Peyer's patch (tissue), 4 donors: ENCODE results near the gene RAB31.

Experiments used
- POLR2A ChIP-seq, 2 donors: fragments of 450-650 bp; IDR thresholded peaks; one replicate each; pipeline ENCODE4 v1.5.1; 2017; ENCODE audit warnings: antibody characterized with exemption in 2 of 2, mild to moderate bottlenecking in 2 of 2, moderate library complexity in 2 of 2
- TF ChIP-seq, protein P1 (sequence below), 6 experiments: fragments of 450-650 bp in 4 of 6; fragments of 200-600 bp in 2 of 6; sonication (generic) in 1 of 6; IDR thresholded peaks; one replicate each; pipeline ENCODE4 v1.5.1; 2017 to 2019; ENCODE audit warnings: antibody characterized with exemption in 6 of 6, mild to moderate bottlenecking in 3 of 6, moderate library complexity in 1 of 6

DNA sequence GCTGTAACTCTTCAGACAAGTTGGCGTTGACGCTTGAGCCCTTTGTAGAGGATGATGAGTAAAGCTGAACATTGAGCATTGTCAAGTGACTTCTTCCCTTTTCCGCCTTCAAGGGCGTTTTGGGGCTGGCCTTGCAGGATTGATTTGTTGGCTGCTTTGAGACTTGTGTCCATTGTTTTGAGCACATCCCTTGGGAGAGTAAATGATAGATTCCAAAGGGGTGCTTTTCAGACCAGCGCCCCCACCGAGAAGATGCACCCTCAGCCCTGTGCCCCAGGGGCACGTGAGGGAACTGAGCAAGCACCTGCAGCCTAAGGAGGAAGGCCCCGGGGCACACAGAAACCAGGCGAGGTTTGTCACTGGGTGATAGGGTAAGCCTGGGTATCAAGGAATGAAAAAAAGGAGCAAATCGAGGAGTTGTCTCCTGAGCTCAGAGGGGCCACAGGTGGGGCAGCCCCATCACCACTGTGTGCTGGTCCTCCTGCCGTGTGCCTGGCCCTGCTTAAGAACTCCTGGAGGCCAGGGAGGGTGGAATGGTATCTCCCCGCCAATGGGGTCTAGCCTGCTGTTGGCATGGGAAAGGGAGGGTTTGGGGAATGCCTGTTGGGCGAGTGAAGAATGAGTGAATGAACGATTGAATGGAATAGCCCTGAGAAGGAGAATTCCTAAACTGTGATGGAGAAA, 64.0 kb downstream of the RAB31 start:
- TF ChIP-seq, protein P1, sequence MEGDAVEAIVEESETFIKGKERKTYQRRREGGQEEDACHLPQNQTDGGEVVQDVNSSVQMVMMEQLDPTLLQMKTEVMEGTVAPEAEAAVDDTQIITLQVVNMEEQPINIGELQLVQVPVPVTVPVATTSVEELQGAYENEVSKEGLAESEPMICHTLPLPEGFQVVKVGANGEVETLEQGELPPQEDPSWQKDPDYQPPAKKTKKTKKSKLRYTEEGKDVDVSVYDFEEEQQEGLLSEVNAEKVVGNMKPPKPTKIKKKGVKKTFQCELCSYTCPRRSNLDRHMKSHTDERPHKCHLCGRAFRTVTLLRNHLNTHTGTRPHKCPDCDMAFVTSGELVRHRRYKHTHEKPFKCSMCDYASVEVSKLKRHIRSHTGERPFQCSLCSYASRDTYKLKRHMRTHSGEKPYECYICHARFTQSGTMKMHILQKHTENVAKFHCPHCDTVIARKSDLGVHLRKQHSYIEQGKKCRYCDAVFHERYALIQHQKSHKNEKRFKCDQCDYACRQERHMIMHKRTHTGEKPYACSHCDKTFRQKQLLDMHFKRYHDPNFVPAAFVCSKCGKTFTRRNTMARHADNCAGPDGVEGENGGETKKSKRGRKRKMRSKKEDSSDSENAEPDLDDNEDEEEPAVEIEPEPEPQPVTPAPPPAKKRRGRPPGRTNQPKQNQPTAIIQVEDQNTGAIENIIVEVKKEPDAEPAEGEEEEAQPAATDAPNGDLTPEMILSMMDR (IDR thresholded peaks at IDR 0.05): no peak
- no peak for TF ChIP-seq POLR2A (IDR thresholded peaks at IDR 0.05)
